Measurements from ENCODE around the gene B4GALNT2. TPM values are rescaled to one million over a fixed set of nuclear protein-coding genes. Genes with fewer than 3 reads are reported as not detected.

B4GALNT2 gene
- total and polyA plus RNA-seq, 2 experiments from 2014 or later: not detected

DNA sequence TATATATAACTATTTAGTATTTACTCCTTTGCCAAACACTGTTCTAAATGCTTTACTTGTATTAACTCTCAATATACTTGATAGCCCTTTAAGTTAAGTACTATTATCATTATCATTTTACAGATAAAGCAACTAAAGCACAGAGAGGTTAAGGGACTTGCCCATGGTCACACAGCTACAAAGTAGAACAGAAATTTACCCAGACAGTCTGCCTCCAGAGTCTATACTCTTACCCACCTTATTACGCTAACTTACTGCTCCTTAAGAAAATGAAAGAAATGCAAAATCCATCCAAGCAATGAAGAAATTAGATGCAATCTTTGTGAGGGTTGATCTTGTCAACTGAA, 25.4 kb upstream of the B4GALNT2 start:
- 0 out of 2 replicates have a peak, but pooled peaks cover 3% of the 10 kb centered on the region for H3K27me3 ChIP-seq (replicated peaks; ENCODE audit: insufficient read depth)
- H4K20me1 ChIP-seq (ENCODE audit: insufficient read depth): no peaks in the 10 kb centered on the region
- no peak for DNase-seq
- no peaks in the 10 kb centered on the region for H3K9me2 ChIP-seq (ENCODE audit: insufficient read depth)
- peaks cover 20% of the 10 kb centered on the region for H3K4me1 ChIP-seq (ENCODE audit: insufficient read depth)
- H3K4me2 ChIP-seq (ENCODE audit: unreplicated experiment): no peak overlapping the region
- no peaks in the 10 kb centered on the region for H3K36me3 ChIP-seq (ENCODE audit: low read depth)
- H3K9ac ChIP-seq: no peak overlapping the region
- H3F3A ChIP-seq (ENCODE audit: insufficient read depth): peaks cover 16% of the 10 kb centered on the region; the same call in 1 of the 2 replicates
- no peaks in the 10 kb centered on the region for H3K79me2 ChIP-seq (ENCODE audit: insufficient read depth)
- H2AFZ ChIP-seq: no peak overlapping the region
- H3K9me3 ChIP-seq (ENCODE audit: low read depth): no peaks in the 10 kb centered on the region
- no peak overlapping the region for H3K4me3 ChIP-seq
- TF ChIP-seq EZH2phosphoT487 (IDR thresholded peaks at IDR 0.05; ENCODE audit: insufficient read depth, low read depth) (no peak), EZH2 (IDR thresholded peaks at IDR 0.05; ENCODE audit: insufficient read depth, poor library complexity, severe bottlenecking) (no peak)
- in situ Hi-C loops (cut with MboI): no loop called here
- H3K27ac ChIP-seq: 0 out of 2 replicates have a peak overlapping the region, but pooled peaks have one; percentile 29
- 91 to 97% methylated on average over 1 of the region's 1 CpG for WGBS, 2 experiments (ENCODE audit: low coverage in 1 of 2, low lambda C conversion rate in 2 of 2, missing lambda C conversion rate in 2 of 2)

- H3K9ac ChIP-seq: no peak overlapping the region
- no peak overlapping the region for H2AFZ ChIP-seq
- H3K4me3 ChIP-seq: no peak overlapping the region
- WGBS, 2 experiments (ENCODE audit: low coverage in 1 of 2, low lambda C conversion rate in 2 of 2, missing lambda C conversion rate in 2 of 2): 37 to 38% methylated on average over 3 of the region's 3 CpGs
- H3K27me3 ChIP-seq (replicated peaks; ENCODE audit: insufficient read depth): 0 out of 2 replicates have a peak, but pooled peaks cover 3% of the 10 kb centered on the region
- H3F3A ChIP-seq (ENCODE audit: insufficient read depth): peaks cover 16% of the 10 kb centered on the region; the same call in 1 of the 2 replicates
- no peaks in the 10 kb centered on the region for H3K36me3 ChIP-seq (ENCODE audit: low read depth)
- no peaks in the 10 kb centered on the region for H3K9me2 ChIP-seq (ENCODE audit: insufficient read depth)
- no peaks in the 10 kb centered on the region for H4K20me1 ChIP-seq (ENCODE audit: insufficient read depth)
- no peaks in the 10 kb centered on the region for H3K9me3 ChIP-seq (ENCODE audit: low read depth)
- in situ Hi-C loops (cut with MboI): no loop called here
- peaks cover 17% of the 10 kb centered on the region for H3K4me1 ChIP-seq (ENCODE audit: insufficient read depth)
- H3K27ac ChIP-seq: no peak overlapping the region
- DNase-seq: peak; percentile 77
- TF ChIP-seq EZH2 (IDR thresholded peaks at IDR 0.05; ENCODE audit: insufficient read depth, poor library complexity, severe bottlenecking) (no peak), EZH2phosphoT487 (IDR thresholded peaks at IDR 0.05; ENCODE audit: insufficient read depth, low read depth) (no peak)
- H3K79me2 ChIP-seq (ENCODE audit: insufficient read depth): no peaks in the 10 kb centered on the region
- H3K4me2 ChIP-seq (ENCODE audit: unreplicated experiment): peak overlapping the region; percentile 15
These were observed 24.3 kb upstream of the B4GALNT2 start for GRCh38 chr17:49108318-49108717.

DNA sequence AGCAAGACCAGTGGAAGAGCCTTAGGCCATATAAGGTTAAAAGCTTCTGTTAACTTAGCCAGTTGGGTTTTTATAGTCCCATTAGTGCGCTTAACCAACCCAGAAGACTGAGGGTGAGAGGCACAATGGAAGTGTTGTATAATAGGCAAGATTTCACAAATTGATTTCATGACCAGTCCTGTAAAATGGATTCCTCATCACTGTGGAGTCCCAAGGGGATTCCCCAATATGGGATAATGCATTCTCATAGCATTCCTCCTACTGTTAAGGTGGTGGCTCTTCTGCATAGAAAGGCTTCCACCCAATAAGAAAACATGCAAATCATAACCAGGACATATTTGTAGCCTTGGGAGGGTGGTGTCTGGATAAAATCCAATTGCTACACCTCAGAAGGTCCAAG, 22.1 kb upstream of the B4GALNT2 start:
- no peak for TF ChIP-seq EZH2phosphoT487 (IDR thresholded peaks at IDR 0.05; ENCODE audit: insufficient read depth, low read depth)
- TF ChIP-seq EZH2 (IDR thresholded peaks at IDR 0.05; ENCODE audit: insufficient read depth, poor library complexity, severe bottlenecking): no peak
- Histone ChIP-seq H3K27me3 (replicated peaks; ENCODE audit: insufficient read depth) (peaks cover 19% of the 10 kb centered on the region), H2AFZ (no peak overlapping the region), H3K79me2 (ENCODE audit: insufficient read depth) (no peaks in the 10 kb centered on the region), H4K20me1 (ENCODE audit: insufficient read depth) (no peaks in the 10 kb centered on the region), H3K4me3 (no peak overlapping the region), H3K36me3 (ENCODE audit: low read depth) (no peaks in the 10 kb centered on the region), H3K4me1 (ENCODE audit: insufficient read depth) (peaks cover 17% of the 10 kb centered on the region), H3K9me2 (ENCODE audit: insufficient read depth) (no peaks in the 10 kb centered on the region), H3K9me3 (ENCODE audit: low read depth) (no peaks in the 10 kb centered on the region), H3K4me2 (ENCODE audit: unreplicated experiment) (no peak overlapping the region), H3K9ac (no peak overlapping the region), H3F3A (ENCODE audit: insufficient read depth) (peaks cover 16% of the 10 kb centered on the region; the same call in 1 of the 2 replicates), H3K27ac (no peak overlapping the region)
- in situ Hi-C loops (cut with MboI): no loop called here
- 41 to 55% methylated on average over 1 of the region's 1 CpG for WGBS, 2 experiments (ENCODE audit: low coverage in 1 of 2, low lambda C conversion rate in 2 of 2, missing lambda C conversion rate in 2 of 2)
- no peak for DNase-seq

- no peak for TF ChIP-seq EZH2 (IDR thresholded peaks at IDR 0.05; ENCODE audit: insufficient read depth, poor library complexity, severe bottlenecking)
- TF ChIP-seq EZH2phosphoT487 (IDR thresholded peaks at IDR 0.05; ENCODE audit: insufficient read depth, low read depth): no peak
- Histone ChIP-seq H3K27ac (no peak overlapping the region), H3K4me2 (ENCODE audit: unreplicated experiment) (no peak overlapping the region), H4K20me1 (ENCODE audit: insufficient read depth) (no peaks in the 10 kb centered on the region), H3K4me3 (no peak overlapping the region), H3F3A (ENCODE audit: insufficient read depth) (peaks cover 6% of the 10 kb centered on the region; the same call in 1 of the 2 replicates), H3K36me3 (ENCODE audit: low read depth) (no peaks in the 10 kb centered on the region), H3K9me3 (ENCODE audit: low read depth) (no peaks in the 10 kb centered on the region), H2AFZ (no peak overlapping the region), H3K9me2 (ENCODE audit: insufficient read depth) (no peaks in the 10 kb centered on the region), H3K27me3 (replicated peaks; ENCODE audit: insufficient read depth) (peaks cover 32% of the 10 kb centered on the region), H3K9ac (no peak overlapping the region), H3K79me2 (ENCODE audit: insufficient read depth) (no peaks in the 10 kb centered on the region), H3K4me1 (ENCODE audit: insufficient read depth) (peaks cover 11% of the 10 kb centered on the region)
- no peak for DNase-seq
- in situ Hi-C loops (cut with MboI): no loop called here
- 54 to 59% methylated on average over 4 of the region's 4 CpGs for WGBS, 2 experiments (ENCODE audit: low coverage in 1 of 2, low lambda C conversion rate in 2 of 2, missing lambda C conversion rate in 2 of 2)
These were observed 20.6 kb upstream of the B4GALNT2 start for GRCh38 chr17:49111934-49112333.

DNA sequence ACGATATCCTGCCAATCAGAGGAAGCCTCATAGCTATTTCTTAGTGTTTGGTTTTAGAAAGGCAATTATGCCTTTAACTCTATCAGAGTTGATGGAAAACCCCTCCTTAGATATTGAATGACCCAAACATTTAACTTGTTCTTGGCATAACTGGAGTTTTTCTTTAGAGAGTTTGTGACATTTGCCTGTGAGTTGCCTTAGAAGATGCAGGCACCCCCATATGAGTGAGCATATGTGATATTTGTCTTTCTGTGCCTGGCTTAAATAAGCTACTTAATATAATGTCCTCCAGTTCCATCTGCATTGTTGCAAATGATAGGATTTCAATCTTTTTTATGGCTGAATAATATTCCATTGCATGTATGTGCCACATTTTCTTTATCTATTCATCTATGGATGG, 19.6 kb upstream of the B4GALNT2 start:
- no peak overlapping the region for H3K9ac ChIP-seq
- no peak overlapping the region for H3K4me2 ChIP-seq (ENCODE audit: unreplicated experiment)
- in situ Hi-C loops (cut with MboI): no loop called here
- no peaks in the 10 kb centered on the region for H3F3A ChIP-seq (ENCODE audit: insufficient read depth)
- no peak for TF ChIP-seq EZH2phosphoT487 (IDR thresholded peaks at IDR 0.05; ENCODE audit: insufficient read depth, low read depth)
- TF ChIP-seq EZH2 (IDR thresholded peaks at IDR 0.05; ENCODE audit: insufficient read depth, poor library complexity, severe bottlenecking): no peak
- peaks cover 34% of the 10 kb centered on the region for H3K27me3 ChIP-seq (replicated peaks; ENCODE audit: insufficient read depth)
- H3K79me2 ChIP-seq (ENCODE audit: insufficient read depth): no peaks in the 10 kb centered on the region
- H3K4me3 ChIP-seq: no peak overlapping the region
- H3K27ac ChIP-seq: no peak overlapping the region
- H4K20me1 ChIP-seq (ENCODE audit: insufficient read depth): no peaks in the 10 kb centered on the region
- no peaks in the 10 kb centered on the region for H3K9me3 ChIP-seq (ENCODE audit: low read depth)
- no peaks in the 10 kb centered on the region for H3K9me2 ChIP-seq (ENCODE audit: insufficient read depth)
- WGBS, 2 experiments (ENCODE audit: low coverage in 1 of 2, low lambda C conversion rate in 2 of 2, missing lambda C conversion rate in 2 of 2): 33 to 41% methylated on average over 1 of the region's 1 CpG
- no peak for DNase-seq
- H3K36me3 ChIP-seq (ENCODE audit: low read depth): no peaks in the 10 kb centered on the region
- peaks cover 7% of the 10 kb centered on the region for H3K4me1 ChIP-seq (ENCODE audit: insufficient read depth)
- no peak overlapping the region for H2AFZ ChIP-seq
